Subcutaneous preadipocyte (primary cell): ENCODE measurements around the gene ACSL1. TPM values are rescaled to one million over a fixed set of nuclear protein-coding genes. Genes with fewer than 3 reads are reported as not detected.

Source experiments
- small RNA-seq: library from RNA; depleted of rRNA; stranded (forward); fragments of <200 nt; gene quantifications from one replicate; pipeline ENCODE3, GENCODE V24; 2012
- total RNA-seq: library from RNA; depleted of rRNA; stranded (reverse); fragments of >200 nt; gene quantifications from 2 replicates; pipeline ENCODE4 v1.2.3, GENCODE V29; 2012

The ACSL1 gene, protein sequence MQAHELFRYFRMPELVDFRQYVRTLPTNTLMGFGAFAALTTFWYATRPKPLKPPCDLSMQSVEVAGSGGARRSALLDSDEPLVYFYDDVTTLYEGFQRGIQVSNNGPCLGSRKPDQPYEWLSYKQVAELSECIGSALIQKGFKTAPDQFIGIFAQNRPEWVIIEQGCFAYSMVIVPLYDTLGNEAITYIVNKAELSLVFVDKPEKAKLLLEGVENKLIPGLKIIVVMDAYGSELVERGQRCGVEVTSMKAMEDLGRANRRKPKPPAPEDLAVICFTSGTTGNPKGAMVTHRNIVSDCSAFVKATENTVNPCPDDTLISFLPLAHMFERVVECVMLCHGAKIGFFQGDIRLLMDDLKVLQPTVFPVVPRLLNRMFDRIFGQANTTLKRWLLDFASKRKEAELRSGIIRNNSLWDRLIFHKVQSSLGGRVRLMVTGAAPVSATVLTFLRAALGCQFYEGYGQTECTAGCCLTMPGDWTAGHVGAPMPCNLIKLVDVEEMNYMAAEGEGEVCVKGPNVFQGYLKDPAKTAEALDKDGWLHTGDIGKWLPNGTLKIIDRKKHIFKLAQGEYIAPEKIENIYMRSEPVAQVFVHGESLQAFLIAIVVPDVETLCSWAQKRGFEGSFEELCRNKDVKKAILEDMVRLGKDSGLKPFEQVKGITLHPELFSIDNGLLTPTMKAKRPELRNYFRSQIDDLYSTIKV
- 66.1 and 95.9 TPM in 2 replicates for total RNA-seq

GRCh38 chr4:184825896-184826690, at the start of gene ACSL1:
TSS of gene ACSL1 (minus strand) at chr4:184825968. CDS start at chr4:184803514, 22,454 bp downstream.

GRCh38 chr4:184733654-184734524, 91.9 kb downstream of the ACSL1 start, which contains the start of gene CENPU:
TSS of gene CENPU (minus strand) at chr4:184734096. CDS start at chr4:184734062, 34 bp downstream.

Small RNA genes within 50 kb of the gene (small RNA-seq; reads per million reads assigned to genes)
- not detected for gene MIR3945

Other genes with a start within 250 kb of the ACSL1 start
- 26.5 and 26.6 TPM in 2 replicates for gene CASP3, start 176.5 kb downstream of the ACSL1 start, total RNA-seq
- gene PRIMPOL, start 176.2 kb downstream of the ACSL1 start, total RNA-seq: 12.5 and 16.4 TPM in 2 replicates
- gene CENPU, start 91.9 kb downstream of the ACSL1 start, total RNA-seq: 15.4 and 28.9 TPM in 2 replicates
- gene HELT, start 192.5 kb upstream of the ACSL1 start, total RNA-seq: not detected in 2 replicates